Ectodermal cell (in vitro differentiated cells): ENCODE results near the gene WIF1.

ENCODE experiments used
- H3K27ac ChIP-seq: 2 replicates; pipeline ENCODE4 v1.7.0; 2013; ENCODE audit warnings: mild to moderate bottlenecking, low read depth, low read length; ENCODE audit not compliant: insufficient read depth, poor library complexity, severe bottlenecking
- H3K27me3 ChIP-seq: 2 replicates; pipeline ENCODE4 v1.7.0; 2013; ENCODE audit warnings: mild to moderate bottlenecking, low read length; ENCODE audit not compliant: insufficient read depth, control insufficient read depth, poor library complexity, severe bottlenecking
- H3K36me3 ChIP-seq: one replicate; pipeline ENCODE4 v1.7.0; 2013; ENCODE audit warnings: low read length; ENCODE audit not compliant: control insufficient read depth, insufficient read depth
- H3K4me1 ChIP-seq: one replicate; pipeline ENCODE4 v1.7.0; 2013; ENCODE audit warnings: low read length; ENCODE audit not compliant: control insufficient read depth, insufficient read depth
- H3K4me3 ChIP-seq: 2 replicates; pipeline ENCODE4 v1.7.0; 2013; ENCODE audit warnings: low read depth, low read length, control low read depth; ENCODE audit not compliant: insufficient read depth
- H3K9me3 ChIP-seq: 2 replicates; pipeline ENCODE4 v1.7.0; 2013; ENCODE audit warnings: mild to moderate bottlenecking, low read length, moderate library complexity; ENCODE audit not compliant: control insufficient read depth
- WGBS, 2 experiments: methylation state at CpG; one replicate each; pipeline ENCODE4 v1.1.7; 2013; ENCODE audit warnings: missing lambda C conversion rate in 2 of 2; 5-methylcytosine and 5-hydroxymethylcytosine counted together

WIF1 gene

GRCh38 chr12:65010437-65010836, 110.7 kb downstream of the WIF1 start:
- H3K4me1 ChIP-seq = no peaks in the 10 kb centered on the region
- H3K27me3 ChIP-seq = no peaks in the 10 kb centered on the region
- H3K9me3 ChIP-seq = no peaks in the 10 kb centered on the region
- H3K4me3 ChIP-seq = no peak overlapping the region
- WGBS, 2 experiments = 95 to 98% methylated on average over 2 of the region's 2 CpGs
- no peak overlapping the region for H3K27ac ChIP-seq
- H3K36me3 ChIP-seq = no peaks in the 10 kb centered on the region

DNA sequence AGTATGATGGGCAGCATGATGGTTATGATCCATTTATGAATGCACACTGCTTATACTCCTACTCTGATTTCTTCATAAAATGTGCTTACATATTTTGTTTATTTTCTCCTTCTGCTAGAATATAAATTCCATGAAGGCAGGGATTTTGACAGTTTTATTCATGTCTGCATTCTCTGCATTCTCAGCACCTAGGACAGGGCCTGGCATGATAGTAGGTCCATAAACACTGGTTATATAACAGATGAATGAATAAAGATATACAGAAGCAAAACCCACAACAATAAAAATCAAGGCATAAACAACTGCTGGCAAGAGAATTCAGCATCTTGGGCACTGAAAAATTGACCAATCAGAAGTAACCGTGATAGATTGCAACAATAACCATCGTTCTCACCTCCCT, 115.4 kb downstream of the WIF1 start:
- H3K4me1 ChIP-seq = no peaks in the 10 kb centered on the region
- H3K9me3 ChIP-seq = no peaks in the 10 kb centered on the region
- WGBS, 2 experiments = 100% methylated on average over 2 of the region's 2 CpGs
- no peak overlapping the region for H3K4me3 ChIP-seq
- H3K27ac ChIP-seq = no peak overlapping the region
- no peaks in the 10 kb centered on the region for H3K36me3 ChIP-seq
- no peaks in the 10 kb centered on the region for H3K27me3 ChIP-seq

DNA sequence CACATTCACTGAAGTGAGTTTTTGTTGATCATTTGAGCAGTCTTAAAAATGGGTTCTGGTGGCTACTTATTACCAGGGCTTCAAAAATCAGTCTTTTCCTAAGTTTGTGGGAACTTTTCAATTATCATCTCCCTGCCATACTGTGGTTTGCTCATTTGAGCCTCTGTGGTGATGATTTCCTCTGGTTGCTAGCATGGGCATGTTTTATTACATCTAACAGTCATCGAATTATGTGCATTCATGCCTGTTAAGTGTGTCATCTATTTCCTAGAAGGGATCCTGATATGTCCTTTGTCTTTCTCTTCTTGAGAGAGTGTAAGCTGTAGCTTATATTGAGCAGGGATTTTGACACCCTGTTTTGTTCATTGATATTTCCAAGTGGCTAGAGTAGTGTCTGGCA, 116.8 kb downstream of the WIF1 start:
- Histone ChIP-seq H3K27ac (no peak overlapping the region), H3K36me3 (no peaks in the 10 kb centered on the region), H3K27me3 (no peaks in the 10 kb centered on the region), H3K4me1 (peaks cover 7% of the 10 kb centered on the region), H3K9me3 (no peaks in the 10 kb centered on the region), H3K4me3 (no peak overlapping the region)
- 100% methylated on average over 1 of the region's 1 CpG for WGBS, 2 experiments
